AG04450 (cell line): ENCODE data around the gene ACOX2. TPM values are rescaled to one million over a fixed set of nuclear protein-coding genes. Genes with fewer than 3 reads are reported as not detected.
A peak's percentile ranks its signal among the peaks of the same experiment; 100 is the strongest.

Source experiments
- CTCF ChIA-PET: fragments of 300-600, 350-600 bp; formaldehyde crosslinking; extraction: SDS; loops from one replicate; lab custom pipeline; 2022; ENCODE audit warnings: antibody characterized with exemption, inconsistent platforms; lab: Charles Lee
- POLR2A ChIA-PET: fragments of 350-600 bp; formaldehyde crosslinking; extraction: SDS; loops from one replicate; lab custom pipeline; 2021; ENCODE audit warnings: antibody characterized with exemption, inconsistent platforms; lab: Yijun Ruan, JAX
- DNase-seq: peaks from one replicate; pipeline ENCODE4 v3.0.0-alpha.2; 2011; ENCODE audit warnings: low read depth, low spot score
- H3K27ac ChIP-seq: one replicate; pipeline ENCODE4 v1.5.1; 2012; ENCODE audit warnings: low read depth, low read length, control low read depth
- H3K27me3 ChIP-seq: one replicate; pipeline ENCODE4 v1.6.0; 2012; ENCODE audit warnings: low read length; ENCODE audit not compliant: control insufficient read depth, insufficient read depth
- H3K4me3 ChIP-seq: 2 replicates; pipeline ENCODE4 v1.5.1; 2011; ENCODE audit warnings: mild to moderate bottlenecking, low read depth, low read length, control low read depth
- H3K9me3 ChIP-seq: 2 replicates; pipeline ENCODE4 v1.5.1; 2012; ENCODE audit warnings: low read length; ENCODE audit not compliant: control insufficient read depth, insufficient read depth
- polyA plus RNA-seq: library from polyadenylated mRNA; depleted of rRNA; stranded (reverse); fragments of >200 nt; gene quantifications from 2 replicates; pipeline ENCODE4 v1.2.3, GENCODE V29; 2011
- TF ChIP-seq, protein P1 (sequence below): IDR thresholded peaks from 2 replicates; pipeline ENCODE4 v1.5.1; 2011; ENCODE audit warnings: low read depth, low read length, control low read depth, inconsistent platforms

ACOX2 gene
- polyA plus RNA-seq, 1 experiment = 27.8 TPM

DNA sequence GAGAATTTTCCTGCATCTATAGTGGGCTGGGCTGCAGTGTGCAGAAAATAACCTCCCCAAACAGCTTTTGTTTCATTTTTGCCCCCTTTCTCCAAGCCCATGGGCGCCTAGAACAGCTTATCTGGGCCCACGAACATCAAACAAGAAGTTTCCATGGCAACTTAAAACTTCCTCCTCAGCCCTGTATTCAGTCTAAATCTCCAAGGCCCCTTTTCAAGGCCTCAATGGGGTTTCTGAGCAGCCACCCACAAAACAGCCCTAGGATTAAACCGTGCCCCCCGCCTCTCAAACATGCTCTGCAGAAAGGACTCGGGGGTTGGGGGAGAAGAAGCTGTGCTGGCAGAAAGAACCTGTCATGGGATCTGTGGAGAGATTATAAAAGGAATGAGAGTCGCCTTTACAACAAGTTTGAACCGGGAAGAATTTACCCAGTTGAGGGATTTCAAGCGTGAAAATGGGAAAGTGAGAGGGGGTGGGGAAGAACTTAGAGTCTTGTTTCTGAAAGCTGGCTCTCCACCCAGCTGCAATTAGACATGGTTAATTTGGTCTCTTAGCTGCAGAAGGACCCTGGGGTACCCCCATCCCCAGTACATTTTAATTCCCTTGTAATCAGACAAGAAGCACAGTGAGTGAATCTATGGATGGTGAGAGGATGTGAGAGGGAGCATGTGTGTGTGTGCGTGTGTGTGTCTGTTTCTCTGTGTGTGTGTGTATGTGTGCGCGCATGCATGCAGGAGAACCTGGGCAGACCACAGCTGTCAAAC, 44.5 kb upstream of the ACOX2 start:
- CTCF ChIA-PET = interaction anchor here (1.1 to 1.2 kb wide), 2 partner anchors 13 to 49 kb away, joined by 4 read pairs; no protein-coding TSS in a partner anchor

DNA sequence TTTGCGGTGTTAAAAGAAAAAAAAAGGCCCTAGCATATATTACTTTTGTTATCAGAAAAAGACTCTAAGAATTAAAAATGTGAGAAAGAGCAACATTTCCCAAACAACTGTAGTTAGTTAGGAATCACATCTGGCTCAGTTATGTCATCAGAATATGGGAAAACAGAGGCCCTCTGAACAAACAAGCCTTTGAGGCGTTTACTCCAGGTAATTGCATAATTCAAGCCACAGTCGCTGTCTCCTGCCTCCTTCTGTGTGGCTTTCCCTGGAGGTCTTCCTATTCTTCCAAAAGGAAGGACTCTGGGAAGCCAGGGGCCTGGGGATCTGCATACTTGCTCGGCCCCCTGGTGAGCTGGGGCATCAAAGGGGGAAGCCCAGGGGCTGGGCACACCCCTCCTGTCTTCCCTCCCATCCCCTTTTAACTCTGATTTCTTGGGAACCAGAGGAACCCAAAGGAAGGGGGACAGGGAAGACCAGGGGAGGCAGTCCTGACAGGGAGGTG, 43.9 kb upstream of the ACOX2 start:
- H3K27ac ChIP-seq = no peak overlapping the region
- ChIA-PET POLR2A (no interaction called here), CTCF (interaction anchor here (1.2 kb wide), 1 partner anchor 12 kb away, joined by 4 read pairs; no protein-coding TSS in a partner anchor)
- TF ChIP-seq, protein P1, sequence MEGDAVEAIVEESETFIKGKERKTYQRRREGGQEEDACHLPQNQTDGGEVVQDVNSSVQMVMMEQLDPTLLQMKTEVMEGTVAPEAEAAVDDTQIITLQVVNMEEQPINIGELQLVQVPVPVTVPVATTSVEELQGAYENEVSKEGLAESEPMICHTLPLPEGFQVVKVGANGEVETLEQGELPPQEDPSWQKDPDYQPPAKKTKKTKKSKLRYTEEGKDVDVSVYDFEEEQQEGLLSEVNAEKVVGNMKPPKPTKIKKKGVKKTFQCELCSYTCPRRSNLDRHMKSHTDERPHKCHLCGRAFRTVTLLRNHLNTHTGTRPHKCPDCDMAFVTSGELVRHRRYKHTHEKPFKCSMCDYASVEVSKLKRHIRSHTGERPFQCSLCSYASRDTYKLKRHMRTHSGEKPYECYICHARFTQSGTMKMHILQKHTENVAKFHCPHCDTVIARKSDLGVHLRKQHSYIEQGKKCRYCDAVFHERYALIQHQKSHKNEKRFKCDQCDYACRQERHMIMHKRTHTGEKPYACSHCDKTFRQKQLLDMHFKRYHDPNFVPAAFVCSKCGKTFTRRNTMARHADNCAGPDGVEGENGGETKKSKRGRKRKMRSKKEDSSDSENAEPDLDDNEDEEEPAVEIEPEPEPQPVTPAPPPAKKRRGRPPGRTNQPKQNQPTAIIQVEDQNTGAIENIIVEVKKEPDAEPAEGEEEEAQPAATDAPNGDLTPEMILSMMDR = no peak
- H3K9me3 ChIP-seq = no peaks in the 10 kb centered on the region
- H3K27me3 ChIP-seq = peaks cover 17% of the 10 kb centered on the region
- no peak overlapping the region for H3K4me3 ChIP-seq
- DNase-seq = no peak

More for the DNA sequence above, 44.5 kb upstream of the ACOX2 start:
- TF ChIP-seq, protein P1 = no peak
- POLR2A ChIA-PET = no interaction called here
- H3K9me3 ChIP-seq = 0 out of 2 replicates have a peak, but pooled peaks cover under 1% of the 10 kb centered on the region
- DNase-seq = no peak
- H3K4me3 ChIP-seq = no peak overlapping the region
- H3K27me3 ChIP-seq = peaks cover 23% of the 10 kb centered on the region
- no peak overlapping the region for H3K27ac ChIP-seq

DNA sequence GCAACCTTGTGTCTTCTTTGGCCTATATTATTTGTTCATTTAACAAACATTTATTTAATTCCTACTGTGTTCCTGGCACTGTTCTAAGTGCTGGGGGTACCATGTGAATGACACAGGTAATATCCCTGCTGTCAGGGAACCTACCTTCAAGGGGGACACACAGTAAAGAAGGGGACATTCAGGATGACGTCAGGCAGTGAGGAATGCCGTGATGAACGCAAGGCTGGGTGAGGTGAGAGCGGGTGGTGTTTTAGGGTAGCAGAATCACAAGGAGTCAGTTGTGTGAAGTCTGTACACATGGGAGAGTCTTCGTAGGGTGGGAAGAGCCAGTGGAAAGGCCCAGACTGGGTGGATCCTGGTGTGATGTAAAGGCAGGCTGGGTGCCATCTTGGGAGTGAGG, 41.9 kb upstream of the ACOX2 start:
- ChIA-PET POLR2A (no interaction called here), CTCF (interaction anchor here (0.5 to 2.1 kb wide), 3 partner anchors 10 to 387 kb away, joined by 3 to 9 read pairs (median 3); no protein-coding TSS in a partner anchor)
- H3K4me3 ChIP-seq = no peak overlapping the region
- H3K27ac ChIP-seq = no peak overlapping the region
- peaks cover 19% of the 10 kb centered on the region for H3K27me3 ChIP-seq
- no peak for DNase-seq
- H3K9me3 ChIP-seq = no peaks in the 10 kb centered on the region
- TF ChIP-seq, protein P1 = no peak

DNA sequence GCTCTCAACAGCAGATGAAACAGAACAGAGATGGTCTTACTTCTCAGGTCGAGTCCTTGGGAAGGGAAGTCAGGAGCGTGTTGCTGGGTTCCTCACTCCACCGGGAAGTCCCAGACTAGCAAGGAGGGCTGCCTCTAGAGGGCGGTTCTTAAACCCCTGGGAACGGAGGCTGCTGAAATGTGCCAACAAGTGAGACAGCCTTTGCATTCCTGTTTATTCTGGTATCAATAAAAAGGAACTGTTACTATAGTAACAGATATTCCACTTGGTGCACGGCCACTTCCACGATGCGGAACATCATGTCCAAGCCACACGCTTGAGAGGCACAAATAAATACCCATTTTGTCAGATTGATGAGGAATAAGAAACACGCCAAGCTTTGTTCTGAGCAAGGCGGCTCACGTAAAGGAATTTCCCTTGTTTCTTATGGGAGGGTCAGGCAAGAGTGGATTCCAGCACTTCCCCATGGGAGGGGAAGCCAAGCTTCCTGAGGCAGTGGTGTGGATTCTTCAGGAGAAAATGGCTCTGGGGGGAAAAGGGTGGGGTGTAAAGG, 40.4 kb upstream of the ACOX2 start, which contains the start of gene FAM107A:
Gene FAM107A (minus strand): TSS at position 123 of the 553 bp plus-strand sequence. CDS start 7,531 bp downstream, outside the sequence.
- Histone ChIP-seq H3K4me3 (no peak within 1 kb of the TSS), H3K27me3 (peaks cover 17% of the 10 kb centered on the region), H3K27ac (no peak within 1 kb of the TSS), H3K9me3 (no peaks in the 10 kb centered on the region)
- TF ChIP-seq, protein P1 = peak; percentile 32
- ChIA-PET CTCF (interaction anchor here (1.2 to 4.2 kb wide), 4 partner anchors 8 to 53 kb away, joined by 4 to 23 read pairs (median 10); no protein-coding TSS in a partner anchor), POLR2A (no interaction called here)
- no peak for DNase-seq
